Urinary bladder (tissue), 4 donors: ENCODE data around the gene UPK1B. TPM values are rescaled to one million over a fixed set of nuclear protein-coding genes. Genes with fewer than 3 reads are reported as not detected.

Experiments
- DNase-seq: peaks from one replicate; pipeline ENCODE4 v3.0.0-alpha.2; 2015; ENCODE audit errors: extremely low spot score
- H3K27ac ChIP-seq: one replicate; pipeline ENCODE4 v1.5.1; 2013; ENCODE audit warnings: low read depth, mild to moderate bottlenecking, moderate library complexity
- H3K36me3 ChIP-seq: one replicate; pipeline ENCODE4 v1.6.1; 2013; ENCODE audit warnings: mild to moderate bottlenecking, moderate library complexity; ENCODE audit not compliant: insufficient read depth
- H3K4me1 ChIP-seq: one replicate; pipeline ENCODE4 v1.6.1; 2013; ENCODE audit warnings: mild to moderate bottlenecking, moderate library complexity; ENCODE audit not compliant: insufficient read depth
- H3K4me3 ChIP-seq: one replicate; pipeline ENCODE4 v1.5.1; 2013; ENCODE audit warnings: low read depth, low read length
- WGBS: extraction: QIAGEN DNeasy Blood & Tissue Kit; methylation state at CpG from one replicate; pipeline ENCODE4 v1.1.7; 2013; 5-methylcytosine and 5-hydroxymethylcytosine counted together
- polyA plus RNA-seq: library from polyadenylated mRNA; stranded (reverse); fragments of 200-250 nt; gene quantifications from one replicate; pipeline ENCODE4 v1.2.3, GENCODE V29; 2013
- total RNA-seq: library from RNA; depleted of rRNA; stranded (reverse); fragments of >200 nt; gene quantifications from one replicate; pipeline ENCODE4 v1.2.3, GENCODE V29; 2014
- donor health status: healthy with polysubstance abuse.
- donor health status: healthy.

The UPK1B gene
- total and polyA plus RNA-seq, 2 donors, result 19.5 to 141 TPM

- Histone ChIP-seq H3K36me3 (no peaks in the 10 kb centered on the region), H3K4me3 (no peak overlapping the region), H3K27ac (no peak overlapping the region), H3K4me1 (no peaks in the 10 kb centered on the region)
- WGBS, result 79% methylated on average over 1 of the region's 1 CpG
- DNase-seq, result no peak
Measured at GRCh38 chr3:119191800-119192199, 18.4 kb downstream of the UPK1B start.

- no peak for DNase-seq
- 43% methylated on average over 7 of the region's 7 CpGs for WGBS
- no peaks in the 10 kb centered on the region for H3K36me3 ChIP-seq
Measured at GRCh38 chr3:119194237-119195150, 21.1 kb downstream of the UPK1B start.

GRCh38 chr3:119195151-119195476 is 21.7 kb downstream of the UPK1B start:
- WGBS, result 36% methylated on average over 1 of the region's 1 CpG
- H3K36me3 ChIP-seq, result no peaks in the 10 kb centered on the region
- DNase-seq, result no peak
- no peak overlapping the region for H3K4me3 ChIP-seq
- no peak overlapping the region for H3K27ac ChIP-seq
- no peaks in the 10 kb centered on the region for H3K4me1 ChIP-seq

More at GRCh38 chr3:119194237-119195150, 21.1 kb downstream of the UPK1B start:
- Histone ChIP-seq H3K27ac (no peak overlapping the region), H3K4me3 (no peak overlapping the region), H3K4me1 (no peaks in the 10 kb centered on the region)

GRCh38 chr3:119195911-119196310 is 22.5 kb downstream of the UPK1B start:
- H3K27ac ChIP-seq, result no peak overlapping the region
- H3K36me3 ChIP-seq, result no peaks in the 10 kb centered on the region
- whole genome bisulfite sequencing, result 78% methylated on average over 1 of the region's 1 CpG
- H3K4me3 ChIP-seq, result no peak overlapping the region
- no peaks in the 10 kb centered on the region for H3K4me1 ChIP-seq
- no peak for DNase-seq

GRCh38 chr3:119205209-119205608 is 31.8 kb downstream of the UPK1B start:
- H3K27ac ChIP-seq, result no peak overlapping the region
- H3K4me3 ChIP-seq, result no peak overlapping the region
- no peaks in the 10 kb centered on the region for H3K4me1 ChIP-seq
- no peak for DNase-seq
- H3K36me3 ChIP-seq, result no peaks in the 10 kb centered on the region
- WGBS, result 53% methylated on average over 8 of the region's 8 CpGs

- no peak for DNase-seq
- Histone ChIP-seq H3K36me3 (no peaks in the 10 kb centered on the region), H3K4me3 (no peak overlapping the region), H3K27ac (no peak overlapping the region), H3K4me1 (no peaks in the 10 kb centered on the region)
- 68% methylated on average over 5 of the region's 5 CpGs for WGBS
Measured at GRCh38 chr3:119205685-119206084, 32.3 kb downstream of the UPK1B start.

GRCh38 chr3:119206611-119207511 is 33.5 kb downstream of the UPK1B start:
- no peak overlapping the region for H3K27ac ChIP-seq
- H3K4me3 ChIP-seq, result no peak overlapping the region
- H3K36me3 ChIP-seq, result peaks cover 2% of the 10 kb centered on the region
- DNase-seq, result no peak
- H3K4me1 ChIP-seq, result no peaks in the 10 kb centered on the region
- WGBS, result 75% methylated on average over 4 of the region's 4 CpGs

GRCh38 chr3:119207512-119207875 is 34.1 kb downstream of the UPK1B start:
- WGBS, result 82% methylated on average over 3 of the region's 3 CpGs

GRCh38 chr3:119211193-119211592 is 37.8 kb downstream of the UPK1B start:
- WGBS, result 34% methylated on average over 4 of the region's 4 CpGs
- Histone ChIP-seq H3K27ac (no peak overlapping the region), H3K36me3 (peaks cover 5% of the 10 kb centered on the region), H3K4me3 (no peak overlapping the region), H3K4me1 (no peaks in the 10 kb centered on the region)
- no peak for DNase-seq

More at GRCh38 chr3:119207512-119207875, 34.1 kb downstream of the UPK1B start:
- Histone ChIP-seq H3K36me3 (peaks cover 4% of the 10 kb centered on the region), H3K4me3 (no peak overlapping the region), H3K4me1 (no peaks in the 10 kb centered on the region), H3K27ac (no peak overlapping the region)
- DNase-seq, result no peak

- WGBS, result 82% methylated on average over 6 of the region's 6 CpGs
- H3K36me3 ChIP-seq, result peaks cover 5% of the 10 kb centered on the region
- H3K4me3 ChIP-seq, result no peak overlapping the region
- H3K27ac ChIP-seq, result no peak overlapping the region
- no peaks in the 10 kb centered on the region for H3K4me1 ChIP-seq
- DNase-seq, result no peak
Measured at GRCh38 chr3:119211803-119212202, 38.4 kb downstream of the UPK1B start.

- WGBS, result 86% methylated on average over 4 of the region's 4 CpGs
- H3K4me1 ChIP-seq, result no peaks in the 10 kb centered on the region
- H3K4me3 ChIP-seq, result no peak overlapping the region
- peaks cover 5% of the 10 kb centered on the region for H3K36me3 ChIP-seq
- no peak overlapping the region for H3K27ac ChIP-seq
- no peak for DNase-seq
Measured at GRCh38 chr3:119219069-119219468, 45.7 kb downstream of the UPK1B start.

GRCh38 chr3:119220198-119220597 is 46.8 kb downstream of the UPK1B start:
- Histone ChIP-seq H3K27ac (no peak overlapping the region), H3K4me1 (no peaks in the 10 kb centered on the region), H3K4me3 (no peak overlapping the region), H3K36me3 (peaks cover 5% of the 10 kb centered on the region)
- no peak for DNase-seq
- 92% methylated on average over 7 of the region's 7 CpGs for WGBS

GRCh38 chr3:119220970-119221667 is 47.7 kb downstream of the UPK1B start:
- Histone ChIP-seq H3K4me3 (no peak overlapping the region), H3K27ac (no peak overlapping the region), H3K36me3 (peaks cover 5% of the 10 kb centered on the region), H3K4me1 (no peaks in the 10 kb centered on the region)
- DNase-seq, result no peak
- WGBS, result 89% methylated on average over 3 of the region's 3 CpGs
